HG02938 (cell line): ENCODE data around the gene POLD4.

Source experiments
- ATAC-seq: cut with Tn5 transposase; IDR thresholded peaks from one replicate; pipeline ENCODE4 v1.9.1; 2021; ENCODE audit warnings: mild to moderate bottlenecking, moderate library complexity; ENCODE audit not compliant: unreplicated experiment

Gene POLD4

GRCh38 chr11:67371911-67372320, 18.6 kb upstream of the POLD4 start:
- ATAC-seq: no peak

- ATAC-seq: no peak
Observed at GRCh38 chr11:67371189-67371910, 18.0 kb upstream of the POLD4 start.

- no peak for ATAC-seq
Observed at GRCh38 chr11:67370351-67371076, 17.2 kb upstream of the POLD4 start.

GRCh38 chr11:67369801-67370284, 16.5 kb upstream of the POLD4 start:
- ATAC-seq: no peak

- ATAC-seq: no peak
Observed at GRCh38 chr11:67369275-67369674, 15.9 kb upstream of the POLD4 start.

GRCh38 chr11:67368621-67369020, 15.3 kb upstream of the POLD4 start:
- ATAC-seq: no peak

DNA sequence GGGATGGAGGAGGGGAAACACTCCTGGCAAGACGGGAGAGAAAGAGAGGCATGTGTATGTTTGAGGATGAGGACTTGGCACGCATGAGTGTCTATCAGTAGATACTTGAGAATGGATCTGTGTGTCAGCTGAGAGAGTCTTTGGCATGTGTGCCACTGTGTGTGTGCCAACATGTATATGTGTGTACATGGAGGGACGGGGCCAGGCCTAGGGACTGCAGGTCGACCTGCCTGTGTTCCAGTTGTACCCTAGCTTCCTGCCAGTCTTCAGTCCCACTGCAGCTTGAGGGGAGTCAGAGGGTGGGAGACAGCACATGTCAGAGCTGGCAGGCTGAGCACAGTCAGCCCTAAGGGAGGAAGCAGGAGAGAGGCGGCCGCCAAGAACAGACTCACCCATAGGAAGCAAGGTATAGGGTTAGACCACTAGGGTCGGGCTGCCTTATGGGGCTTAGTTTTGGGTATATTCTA, 14.4 kb upstream of the POLD4 start:
- no peak for ATAC-seq

- ATAC-seq: no peak
Observed at GRCh38 chr11:67366961-67367760, 13.8 kb upstream of the POLD4 start.

DNA sequence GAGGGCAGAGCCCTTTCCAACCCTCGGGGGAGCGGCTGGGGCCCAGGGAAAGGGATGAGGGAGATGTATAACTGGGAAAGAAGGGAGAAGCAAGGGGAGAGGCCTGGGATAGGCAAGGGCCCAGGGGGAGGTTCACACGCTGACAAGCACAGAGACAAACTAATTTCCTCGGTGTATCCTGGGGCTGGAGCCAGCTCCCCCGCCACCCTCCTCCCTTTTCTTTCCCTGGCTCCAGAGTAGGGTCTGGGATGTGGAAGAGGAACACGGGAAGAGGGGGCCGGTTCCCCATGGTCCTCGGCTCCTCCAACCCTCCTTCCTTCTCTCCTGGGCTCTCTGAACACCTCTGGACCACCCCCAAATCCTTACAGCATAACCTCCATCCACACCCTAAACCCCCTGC, 13.2 kb upstream of the POLD4 start:
- ATAC-seq: no peak

DNA sequence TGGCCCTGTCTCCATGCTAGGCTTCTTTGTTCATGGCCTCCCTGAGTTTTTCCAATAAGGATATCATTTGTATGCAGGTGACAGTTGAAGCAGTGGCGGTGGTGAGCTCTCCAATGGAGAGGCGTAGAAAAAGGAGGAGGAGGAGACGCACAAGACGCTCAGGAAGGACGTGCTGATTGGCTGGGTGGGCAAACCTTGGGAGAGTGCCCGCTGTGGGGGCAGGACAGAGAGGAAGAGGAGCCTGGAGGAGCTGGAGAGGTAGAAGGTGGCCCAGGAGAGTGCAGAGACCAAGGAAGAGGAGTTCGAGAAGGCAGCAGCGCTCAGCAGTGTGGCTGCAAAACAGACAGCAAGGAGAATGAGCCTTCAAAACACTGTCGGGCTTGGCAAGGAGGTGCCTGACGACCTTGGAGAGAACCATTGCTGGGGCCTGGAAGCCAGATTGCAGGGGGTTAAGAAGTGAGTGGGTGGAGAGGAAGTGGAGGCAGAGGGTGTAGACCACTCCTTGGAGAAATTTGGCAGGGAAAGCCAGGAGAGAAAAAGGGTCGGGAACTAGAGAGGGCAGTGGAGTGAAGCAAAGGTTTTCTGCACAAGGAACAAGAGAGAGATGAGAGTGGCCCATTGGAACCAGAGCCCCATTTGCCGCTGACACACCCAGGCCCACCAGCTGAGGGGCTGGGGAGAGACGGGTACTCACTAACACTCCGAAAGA, 12.5 kb upstream of the POLD4 start:
- no peak for ATAC-seq

DNA sequence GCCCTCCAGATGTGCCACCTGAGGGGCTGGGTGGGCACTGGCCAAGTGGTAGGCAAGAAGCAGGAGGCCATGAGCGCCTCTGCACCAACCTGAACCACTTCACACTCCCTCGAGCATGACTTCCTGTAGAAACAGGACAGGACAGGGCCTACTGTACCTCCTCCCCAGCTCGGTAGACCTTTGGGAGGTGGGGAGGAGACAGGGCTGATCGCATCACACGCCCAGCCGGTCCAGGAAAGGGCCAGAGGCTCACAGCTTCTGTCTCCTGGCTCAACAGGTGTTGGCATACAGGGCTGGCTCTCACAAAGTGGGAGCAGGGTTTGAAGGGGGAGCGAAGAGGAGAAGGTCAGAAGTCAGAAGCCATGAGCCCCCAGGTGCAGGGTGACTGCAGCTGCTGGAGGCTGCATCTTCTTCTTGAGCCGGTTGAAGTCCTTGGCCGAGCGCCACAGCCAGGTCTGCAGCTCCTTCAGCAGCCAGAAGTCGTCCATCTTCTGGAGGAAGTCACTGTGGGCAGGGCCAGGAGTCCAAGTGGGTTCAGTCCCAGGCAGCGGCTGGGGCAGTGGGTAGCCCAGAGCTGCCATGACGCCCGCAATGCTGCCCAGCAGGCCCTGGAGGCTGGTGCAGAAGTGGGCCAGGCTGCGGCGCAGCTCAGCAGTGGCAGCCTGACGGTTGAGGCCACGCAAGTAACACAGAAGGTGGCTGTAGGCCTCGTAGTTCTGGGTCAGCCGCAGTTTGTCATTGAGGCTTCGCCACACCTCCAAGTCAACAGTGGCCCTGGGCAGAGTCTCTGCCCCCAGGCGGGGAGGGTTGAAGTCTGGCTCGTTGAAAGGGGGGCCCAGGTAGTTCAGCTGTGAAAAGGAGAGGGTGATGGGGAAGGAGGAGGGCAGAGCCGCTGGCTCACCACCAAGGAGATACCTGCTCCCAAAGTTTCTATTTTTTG, 11.7 kb upstream of the POLD4 start:
- ATAC-seq: no peak

GRCh38 chr11:67364169-67364568, 10.8 kb upstream of the POLD4 start:
- ATAC-seq: no peak

DNA sequence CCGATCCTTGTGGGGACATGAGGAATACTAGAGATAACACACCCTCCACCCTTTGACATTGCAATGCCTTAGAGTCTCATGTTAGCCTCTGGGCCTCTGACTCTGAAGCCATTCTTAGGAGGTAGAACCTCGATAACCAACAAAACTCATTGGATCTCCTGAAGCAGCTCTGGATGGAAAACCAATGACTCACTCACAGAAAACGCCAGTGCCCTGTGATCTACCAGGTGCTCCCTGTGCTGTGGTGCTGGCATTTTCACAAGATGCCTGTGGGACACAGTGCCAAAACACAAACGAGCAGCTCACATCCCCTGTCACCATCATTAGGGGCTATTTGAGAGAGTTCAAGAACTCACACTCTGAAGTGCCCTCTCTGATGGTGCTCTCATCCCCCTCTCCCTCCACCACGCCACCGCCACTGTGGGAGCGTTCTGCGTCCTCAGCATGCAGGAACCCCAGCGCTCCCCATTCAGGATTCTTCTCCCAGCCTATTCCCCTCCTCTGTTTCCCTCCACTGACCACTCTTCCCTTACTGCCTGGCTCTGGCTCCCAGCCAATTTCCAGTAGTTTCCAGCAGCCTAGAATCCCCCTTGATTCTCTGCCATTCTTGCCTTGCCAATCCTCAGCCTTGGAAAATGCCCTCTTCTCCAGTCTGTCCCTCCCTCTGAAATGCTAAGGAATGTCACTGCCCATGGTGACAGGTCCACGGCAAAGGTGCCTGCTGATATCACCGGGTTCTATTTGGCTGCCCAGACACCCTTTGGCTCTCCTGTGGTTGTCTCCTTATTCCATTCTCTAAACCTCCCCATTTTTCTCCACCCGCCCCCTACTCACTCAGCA, 4.7 kb upstream of the POLD4 start:
- no peak for ATAC-seq

DNA sequence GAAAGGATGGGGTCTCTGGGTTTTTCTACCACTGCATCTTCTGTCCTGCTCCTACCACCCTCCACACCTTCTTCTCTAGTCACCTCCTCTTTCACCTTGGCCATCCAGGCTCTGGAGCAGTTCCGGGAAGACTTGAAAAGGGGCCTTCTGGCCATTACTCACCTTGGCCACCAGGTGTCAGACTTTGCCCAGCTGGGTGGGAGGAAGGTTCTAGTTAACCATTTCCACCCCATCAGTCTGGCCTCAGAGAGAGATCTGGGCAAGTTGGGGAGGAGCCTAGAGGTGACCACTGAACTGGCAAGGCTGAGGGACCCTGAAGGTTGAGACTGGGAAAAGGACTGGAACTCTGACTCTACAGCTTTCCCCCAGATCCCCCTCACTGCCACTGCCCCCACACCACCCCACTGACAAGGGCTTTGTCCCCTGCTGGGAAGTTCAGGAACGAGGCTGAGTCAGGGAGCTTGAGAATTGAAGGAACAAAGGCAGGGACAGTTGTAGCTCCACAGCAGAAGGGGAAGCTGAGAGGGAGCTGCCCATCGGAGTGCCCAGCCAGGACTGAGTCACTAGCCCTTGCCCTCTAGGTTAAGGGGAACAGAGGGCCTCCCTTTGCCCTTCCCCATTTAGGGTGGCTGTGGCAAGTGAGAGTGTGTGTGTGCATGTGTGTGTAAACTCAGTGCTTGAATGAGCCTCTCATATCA, 3.7 kb upstream of the POLD4 start:
- no peak for ATAC-seq

DNA sequence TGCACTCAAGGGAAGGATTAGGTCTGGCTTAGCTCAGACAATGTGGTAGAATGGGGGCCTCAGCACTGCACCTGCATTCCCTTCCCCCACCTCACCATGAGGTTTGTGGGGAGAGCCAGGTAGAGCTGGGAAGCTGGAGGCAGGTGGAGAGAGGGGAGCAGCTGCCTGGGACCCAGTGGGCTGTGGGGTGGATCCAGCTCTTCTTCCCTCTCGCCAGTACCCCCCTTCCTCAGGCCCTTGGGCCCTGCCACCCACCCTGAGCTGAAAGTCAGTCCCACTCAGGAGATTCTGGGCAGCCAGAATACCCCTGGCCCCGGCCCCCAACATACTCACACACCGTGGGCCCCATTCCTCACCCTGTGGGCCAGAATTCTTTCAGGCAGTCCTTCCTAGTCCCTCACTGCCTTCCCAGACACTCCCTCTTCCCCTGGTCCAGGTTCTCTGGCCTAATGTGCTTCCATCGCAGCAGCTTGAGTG, 3.1 kb upstream of the POLD4 start:
- ATAC-seq: no peak

DNA sequence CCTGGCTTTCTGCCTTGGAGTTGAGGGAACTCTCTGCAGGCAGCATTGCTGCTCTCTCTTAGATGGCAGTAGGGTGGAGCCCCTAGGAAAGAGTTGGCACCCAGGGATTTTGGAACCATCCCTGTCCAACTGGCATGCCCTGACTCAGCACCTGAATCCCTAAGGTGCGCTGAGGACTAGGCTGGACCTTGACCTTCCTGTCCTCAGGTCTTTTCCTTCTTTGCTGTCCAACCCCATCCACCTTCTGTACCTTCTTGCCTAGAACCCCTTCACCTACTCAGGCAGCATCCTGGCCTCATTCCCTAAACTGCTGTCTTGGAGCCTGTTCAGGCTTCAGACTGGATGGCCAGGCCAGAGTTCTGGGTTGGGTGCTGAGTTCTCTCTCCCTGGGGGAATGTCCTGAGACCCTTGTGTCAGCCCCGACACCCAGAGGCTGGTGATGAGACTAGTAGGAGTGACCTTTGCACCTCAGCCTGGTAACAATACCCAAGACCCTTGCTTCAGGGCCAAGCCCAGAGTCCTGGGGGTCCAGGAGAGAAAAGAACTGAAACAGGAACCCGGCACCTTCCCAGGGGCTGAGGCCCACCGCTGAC, 2.5 kb upstream of the POLD4 start:
- ATAC-seq: no peak

GRCh38 chr11:67355023-67355793, 1.9 kb upstream of the POLD4 start:
- ATAC-seq: no peak
